NCI-H146 (cell line): ENCODE results near the gene VWA1.

Experiments used
- DNase-seq: peaks from one replicate; lab custom pipeline; 2025; lab: John Stamatoyannopoulos, UW

Gene VWA1, protein sequence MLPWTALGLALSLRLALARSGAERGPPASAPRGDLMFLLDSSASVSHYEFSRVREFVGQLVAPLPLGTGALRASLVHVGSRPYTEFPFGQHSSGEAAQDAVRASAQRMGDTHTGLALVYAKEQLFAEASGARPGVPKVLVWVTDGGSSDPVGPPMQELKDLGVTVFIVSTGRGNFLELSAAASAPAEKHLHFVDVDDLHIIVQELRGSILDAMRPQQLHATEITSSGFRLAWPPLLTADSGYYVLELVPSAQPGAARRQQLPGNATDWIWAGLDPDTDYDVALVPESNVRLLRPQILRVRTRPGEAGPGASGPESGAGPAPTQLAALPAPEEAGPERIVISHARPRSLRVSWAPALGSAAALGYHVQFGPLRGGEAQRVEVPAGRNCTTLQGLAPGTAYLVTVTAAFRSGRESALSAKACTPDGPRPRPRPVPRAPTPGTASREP

DNA sequence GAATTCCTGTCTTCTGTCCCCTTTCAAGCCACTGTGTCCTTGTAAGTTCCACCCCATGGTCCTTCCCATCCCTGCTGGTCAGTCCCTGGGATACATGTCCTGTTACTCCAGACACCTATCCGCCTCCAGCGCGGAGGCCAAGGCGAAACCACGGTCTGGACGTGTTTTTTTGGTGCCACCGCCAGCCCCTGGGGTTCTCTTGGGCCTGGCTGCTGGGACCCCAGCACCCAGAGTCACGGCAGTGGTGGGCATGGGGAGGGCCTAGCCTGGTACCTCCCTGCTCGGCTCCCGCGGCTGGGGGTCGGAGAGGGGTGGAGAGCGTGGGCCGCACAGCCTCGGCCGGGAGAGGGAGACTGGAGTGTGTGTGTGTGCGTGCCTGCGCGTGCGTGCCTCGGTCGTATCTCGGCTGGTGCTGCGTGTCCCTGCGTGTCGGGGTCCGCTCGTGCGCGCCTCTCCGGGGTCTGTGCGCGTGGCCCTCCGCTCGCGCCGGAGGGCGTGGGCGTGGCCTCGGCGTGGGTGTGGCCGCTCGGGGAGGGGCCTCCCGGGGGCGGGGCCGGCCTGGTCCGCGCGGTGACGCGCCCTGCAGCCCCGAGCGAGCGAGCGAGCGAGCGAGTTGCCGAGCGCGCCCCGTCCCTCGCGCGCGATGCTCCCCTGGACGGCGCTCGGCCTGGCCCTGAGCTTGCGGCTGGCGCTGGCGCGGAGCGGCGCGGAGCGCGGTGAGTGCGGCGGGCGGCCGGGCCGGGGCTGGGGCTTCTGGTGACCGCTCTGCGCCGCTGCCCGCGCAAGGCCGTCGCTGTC is at the start of gene VWA1:
VWA1 (plus strand) TSS at position 585 of the 798 bp plus-strand sequence; CDS start at position 644, 59 bp downstream.
- peak; percentile 54 for DNase-seq

DNA sequence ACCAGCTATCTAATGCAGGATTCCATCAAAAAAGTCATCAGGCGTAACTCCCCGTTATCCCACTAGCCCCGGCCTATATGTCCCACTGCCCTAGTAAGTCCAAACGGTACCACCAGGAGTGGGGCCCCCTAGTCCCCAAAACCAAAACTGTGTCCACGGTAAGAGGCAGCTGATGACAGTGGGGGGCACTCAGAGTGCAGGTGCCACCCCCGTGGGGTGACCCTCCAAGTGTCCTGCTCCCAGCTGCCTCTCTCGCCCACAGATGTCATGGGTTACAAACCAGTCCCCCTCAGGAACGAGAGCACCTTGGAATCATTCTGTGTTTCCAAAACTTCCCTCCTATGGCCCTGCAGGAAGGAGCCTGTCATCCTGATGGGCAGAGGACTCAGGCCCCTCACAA is 49.6 kb upstream of the VWA1 start:
- no peak for DNase-seq

DNA sequence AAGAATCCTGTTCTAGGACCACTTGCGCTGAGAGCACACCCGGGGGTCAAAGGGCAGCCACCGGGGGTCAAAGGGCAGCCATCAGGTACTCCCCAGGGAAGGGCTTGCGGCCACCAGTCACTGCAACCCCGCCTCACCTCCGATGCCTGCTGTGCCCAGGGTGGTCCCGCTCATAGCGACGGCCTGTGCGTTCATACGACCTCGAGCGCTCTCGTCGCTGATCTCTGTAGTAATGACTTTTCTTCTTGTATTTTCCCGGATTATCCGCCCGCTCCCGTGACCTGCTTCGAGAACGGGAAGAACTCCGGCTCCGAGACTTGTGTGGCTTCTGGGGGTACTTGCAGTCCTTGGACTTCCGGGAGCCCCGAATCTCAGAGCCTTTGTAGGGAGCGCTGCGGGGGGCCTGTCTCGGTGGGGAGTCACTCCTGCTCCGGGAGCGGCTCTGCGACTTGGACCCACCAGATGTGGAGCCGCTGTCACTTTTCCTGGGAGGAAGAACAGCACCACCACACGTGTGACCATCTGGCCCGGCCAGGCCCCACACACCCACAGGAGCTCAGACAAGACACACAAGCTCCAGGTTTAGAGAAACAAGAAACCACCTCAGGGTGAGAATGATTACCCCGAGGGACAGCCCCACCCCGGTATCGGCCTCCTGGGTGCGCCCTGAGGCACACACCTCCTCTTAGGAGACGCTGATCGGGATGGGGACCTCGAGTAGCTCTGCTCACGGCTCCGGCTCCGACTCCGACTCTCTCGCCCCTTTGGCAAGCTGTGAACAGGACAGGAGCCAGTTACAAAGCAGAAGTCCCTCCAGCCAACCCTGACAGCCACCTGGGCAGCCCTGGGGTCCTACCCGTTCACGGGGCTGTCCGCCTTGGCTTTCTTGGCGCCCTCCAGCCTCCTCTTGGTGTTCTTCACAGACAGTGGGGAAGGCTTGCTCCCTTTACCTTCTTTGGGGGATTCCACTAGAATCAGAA is 48.1 kb upstream of the VWA1 start:
- no peak for DNase-seq

DNA sequence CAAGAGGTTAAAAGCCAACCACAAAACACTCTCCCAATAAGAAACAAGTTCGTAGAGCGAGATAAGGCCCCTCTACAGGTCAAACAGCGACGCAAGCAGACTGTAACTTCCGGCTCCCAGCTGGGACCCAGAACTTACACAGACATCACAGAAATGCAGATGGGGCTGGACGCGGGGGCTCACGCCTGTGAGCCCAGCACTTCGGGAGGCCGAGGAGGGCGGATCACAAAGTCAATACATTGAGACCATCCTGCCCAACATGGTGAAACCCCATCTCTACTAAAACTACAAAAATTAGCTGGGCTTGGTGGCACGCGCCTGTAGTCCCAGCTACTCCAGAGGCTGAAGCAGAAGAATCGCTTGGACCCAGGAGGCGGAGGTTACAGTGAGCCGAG is 47.4 kb upstream of the VWA1 start:
- no peak for DNase-seq

- DNase-seq: no peak
Measured at GRCh38 chr1:1390675-1391074, 44.8 kb upstream of the VWA1 start.

GRCh38 chr1:1391225-1391624 is 44.3 kb upstream of the VWA1 start:
- no peak for DNase-seq

DNA sequence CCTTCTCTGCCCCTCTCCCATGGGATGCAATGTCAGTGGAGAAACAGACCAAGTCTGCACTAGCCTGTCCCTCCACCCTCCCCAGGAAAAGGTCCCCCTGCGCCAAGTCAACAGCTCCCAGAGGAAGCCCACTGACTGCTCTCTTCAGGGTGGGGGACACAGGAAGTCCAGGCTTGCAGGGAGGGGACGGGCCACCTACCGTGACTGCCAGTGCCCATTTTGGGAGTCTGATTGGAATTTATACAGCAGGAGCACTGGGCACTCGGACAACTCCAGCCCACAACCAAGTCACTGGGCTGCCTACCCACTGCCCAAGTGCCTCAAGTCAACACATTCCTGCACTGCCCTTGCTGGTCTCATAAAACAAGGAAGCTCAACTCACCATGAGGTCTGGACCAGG is 42.5 kb upstream of the VWA1 start:
- DNase-seq: no peak

DNA sequence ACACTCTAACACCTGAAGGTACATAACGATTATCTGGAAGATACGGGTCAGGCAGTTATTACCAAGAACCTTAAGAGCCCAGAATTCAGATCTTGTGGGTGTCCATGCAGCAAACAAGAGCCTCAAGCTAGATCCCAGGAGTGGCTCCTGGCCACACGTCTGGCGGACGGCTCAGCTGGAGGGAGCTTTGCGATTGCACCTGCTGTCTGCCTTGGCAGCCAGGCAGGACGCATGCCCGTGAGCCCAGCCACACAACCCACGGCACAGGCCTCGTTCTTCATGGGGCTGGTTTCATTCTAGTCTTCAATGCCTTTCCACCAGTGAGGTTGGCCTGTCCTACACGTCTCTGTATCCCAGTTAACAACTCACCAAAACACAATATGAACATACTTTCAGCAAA is 42.1 kb upstream of the VWA1 start:
- no peak for DNase-seq

- DNase-seq: no peak
Measured at GRCh38 chr1:1394116-1394515, 41.4 kb upstream of the VWA1 start.

DNA sequence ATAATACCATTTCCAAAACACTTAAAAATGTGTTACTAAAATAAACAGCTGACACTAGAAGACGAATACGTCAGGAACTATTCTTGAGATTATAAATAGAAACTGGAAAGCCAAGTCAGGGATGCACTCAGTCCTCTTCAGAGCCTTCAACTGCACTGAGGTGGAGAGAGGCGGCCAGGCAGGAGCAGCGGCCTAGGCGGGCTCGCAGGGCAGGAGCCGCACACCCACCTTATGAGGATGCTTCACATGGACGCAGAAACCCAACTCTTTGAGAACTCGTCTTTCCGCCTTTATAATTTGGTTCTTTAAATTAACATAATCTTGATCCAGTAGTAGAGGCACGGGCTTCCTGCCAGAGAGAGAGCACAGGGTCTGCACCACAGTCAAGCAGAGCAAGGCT is 40.3 kb upstream of the VWA1 start:
- DNase-seq: no peak

DNA sequence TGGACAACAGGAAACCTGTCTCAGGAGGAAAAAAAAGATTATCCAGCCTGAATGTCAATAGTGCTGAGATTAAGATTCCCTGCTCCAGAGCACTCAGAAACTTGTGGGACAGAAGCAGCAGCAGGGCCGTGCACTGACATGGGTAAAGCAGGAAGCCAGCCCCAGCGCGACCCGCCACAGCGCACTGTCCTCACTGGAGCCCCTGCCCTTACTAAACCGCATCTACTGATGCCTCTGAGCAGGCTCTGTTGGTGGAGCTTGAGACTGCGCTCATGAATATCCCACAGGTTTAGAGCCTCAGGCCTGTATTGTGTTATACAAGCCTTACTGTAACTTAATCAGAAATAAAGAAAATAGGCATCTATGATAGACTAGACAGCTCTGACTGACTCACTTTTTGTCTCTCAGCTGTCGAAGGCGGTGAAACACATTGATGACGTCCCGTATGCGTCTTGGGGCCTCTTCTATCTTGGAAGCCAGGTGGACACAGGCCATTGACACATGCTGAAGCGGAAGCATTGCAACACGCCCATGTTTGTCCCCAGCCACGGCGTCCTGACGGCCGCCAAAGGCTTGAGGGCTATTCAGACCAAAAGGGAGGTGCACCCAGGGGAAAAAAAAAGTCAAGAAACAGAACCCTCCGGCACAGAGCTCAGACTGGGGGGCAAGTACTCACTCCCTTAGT is 37.5 kb upstream of the VWA1 start:
- DNase-seq: no peak

- no peak for DNase-seq
Measured at GRCh38 chr1:1398677-1399186, 36.8 kb upstream of the VWA1 start.

- peak; percentile 94 for DNase-seq
Measured at GRCh38 chr1:1399187-1399871, 36.2 kb upstream of the VWA1 start, which contains the start of gene CCNL2. Gene CCNL2 (minus strand): TSS chr1:1399335. CDS start chr1:1399306, 29 bp downstream.

GRCh38 chr1:1399872-1400575 is 35.5 kb upstream of the VWA1 start:
- DNase-seq: no peak

- no peak for DNase-seq
Measured at GRCh38 chr1:1400576-1401456, 34.7 kb upstream of the VWA1 start.

GRCh38 chr1:1401457-1402010 is 34.0 kb upstream of the VWA1 start:
- DNase-seq: no peak

GRCh38 chr1:1402072-1402900 is 33.2 kb upstream of the VWA1 start:
- DNase-seq: peak; percentile 18
